Subcutaneous adipose tissue (tissue), 4 donors: ENCODE results near the gene HOXA11. TPM values are rescaled to one million over a fixed set of nuclear protein-coding genes. Genes with fewer than 3 reads are reported as not detected.

ENCODE experiments used
- small RNA-seq: library from RNA; depleted of rRNA; stranded (forward); fragments of <200 nt; gene quantifications from one replicate; pipeline ENCODE3, GENCODE V24; 2016
- total RNA-seq, 4 donors: library from RNA; depleted of rRNA; stranded (reverse); fragments of >200 nt; gene quantifications; one replicate each; pipeline ENCODE4 v1.1.0, GENCODE V29; 2016
- TF ChIP-seq, protein P1 (sequence below): fragments of 450-650 bp; IDR thresholded peaks from one replicate; pipeline ENCODE4 v1.5.1; 2016; ENCODE audit warnings: low read depth, mild to moderate bottlenecking, control low read depth, antibody characterized with exemption, moderate library complexity

Gene HOXA11
- total RNA-seq, 4 donors from 2014 or later = 1.8 to 4.1 (median 1.9) TPM

DNA sequence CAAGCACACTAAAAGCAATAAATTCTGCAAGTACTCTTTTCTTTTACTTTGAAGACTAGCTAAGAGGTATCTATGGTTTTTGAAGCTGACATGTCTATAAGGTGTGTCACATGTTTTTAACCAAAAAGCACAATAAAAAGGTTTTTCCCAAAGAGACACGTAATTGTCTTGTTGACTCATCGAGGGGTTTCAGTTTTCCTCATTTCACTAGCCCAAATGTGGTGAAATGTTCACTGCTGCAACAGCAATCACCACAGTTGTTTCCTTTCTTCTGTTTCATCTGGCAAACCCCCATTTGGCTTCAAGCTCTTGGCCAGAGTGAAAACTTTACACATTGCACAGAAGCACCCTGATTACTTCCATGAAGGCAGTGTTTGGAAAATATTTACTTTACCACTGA lies 50.6 kb downstream of the HOXA11 start:
- TF ChIP-seq, protein P1, sequence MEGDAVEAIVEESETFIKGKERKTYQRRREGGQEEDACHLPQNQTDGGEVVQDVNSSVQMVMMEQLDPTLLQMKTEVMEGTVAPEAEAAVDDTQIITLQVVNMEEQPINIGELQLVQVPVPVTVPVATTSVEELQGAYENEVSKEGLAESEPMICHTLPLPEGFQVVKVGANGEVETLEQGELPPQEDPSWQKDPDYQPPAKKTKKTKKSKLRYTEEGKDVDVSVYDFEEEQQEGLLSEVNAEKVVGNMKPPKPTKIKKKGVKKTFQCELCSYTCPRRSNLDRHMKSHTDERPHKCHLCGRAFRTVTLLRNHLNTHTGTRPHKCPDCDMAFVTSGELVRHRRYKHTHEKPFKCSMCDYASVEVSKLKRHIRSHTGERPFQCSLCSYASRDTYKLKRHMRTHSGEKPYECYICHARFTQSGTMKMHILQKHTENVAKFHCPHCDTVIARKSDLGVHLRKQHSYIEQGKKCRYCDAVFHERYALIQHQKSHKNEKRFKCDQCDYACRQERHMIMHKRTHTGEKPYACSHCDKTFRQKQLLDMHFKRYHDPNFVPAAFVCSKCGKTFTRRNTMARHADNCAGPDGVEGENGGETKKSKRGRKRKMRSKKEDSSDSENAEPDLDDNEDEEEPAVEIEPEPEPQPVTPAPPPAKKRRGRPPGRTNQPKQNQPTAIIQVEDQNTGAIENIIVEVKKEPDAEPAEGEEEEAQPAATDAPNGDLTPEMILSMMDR = no peak

GRCh38 chr7:27133409-27134231 lies 51.4 kb downstream of the HOXA11 start:
- TF ChIP-seq, protein P1 = no peak

DNA sequence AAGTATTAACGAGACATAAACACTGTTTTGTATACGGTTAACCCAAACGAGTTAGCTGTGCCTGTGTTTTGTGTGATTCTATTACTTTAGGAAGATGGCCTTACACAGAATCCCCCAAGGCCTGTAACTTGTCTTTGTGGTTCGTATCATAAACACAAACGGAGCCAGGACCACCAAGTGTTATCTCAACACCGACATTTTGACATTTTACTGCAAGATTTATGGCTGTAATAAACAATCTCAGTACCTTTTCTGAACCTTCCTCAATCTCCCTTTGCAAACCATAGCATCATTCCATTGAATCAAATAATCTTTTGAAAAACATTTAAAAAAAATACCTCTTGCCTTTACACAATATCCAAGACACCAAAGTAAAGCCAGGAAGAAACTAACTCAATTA lies 52.1 kb downstream of the HOXA11 start:
- TF ChIP-seq, protein P1 = no peak

GRCh38 chr7:27132214-27132613 lies 52.8 kb downstream of the HOXA11 start:
- TF ChIP-seq, protein P1 = no peak

DNA sequence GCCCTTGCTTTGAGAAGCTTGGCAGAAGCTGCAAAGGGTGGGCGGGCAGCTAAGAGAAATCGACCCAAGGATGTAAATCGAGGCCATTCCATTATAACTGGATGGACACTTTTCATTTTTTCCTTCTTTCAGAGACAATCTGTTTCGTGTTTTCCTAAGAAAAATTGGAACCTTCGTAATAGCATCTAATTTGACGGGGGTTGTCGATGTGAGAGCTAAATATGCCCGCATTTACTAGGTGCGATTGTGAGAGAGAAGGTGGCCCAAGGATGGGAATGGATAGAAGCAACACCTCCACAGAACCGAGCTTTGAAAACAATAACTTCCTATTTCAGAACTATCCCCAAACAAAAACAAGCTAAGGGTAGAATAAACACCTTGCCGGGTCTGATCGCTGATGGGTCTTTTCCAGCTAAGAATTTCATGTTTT lies 53.6 kb downstream of the HOXA11 start:
- TF ChIP-seq, protein P1 = no peak

Small RNAs within 50 kb of the gene (small RNA-seq; reads per million reads assigned to genes)
- not detected for gene AC004080.5
- gene RF02140 = not detected
- not detected for gene RF02141

Other genes starting within 250 kb of the HOXA11 start
- 1 to 10 TPM in 1 of 4 donors, under 1 TPM in 3; 0.33 to 1.5 (median 0.60) TPM for gene HOXA1, start 89.2 kb downstream of the HOXA11 start, total RNA-seq
- 1 to 10 TPM in 1 of 4 donors, under 1 TPM in 2, not detected in 1; 0.51 to 1.7 (median 0.88) TPM for gene HOXA2, start 82.5 kb downstream of the HOXA11 start, total RNA-seq
- gene HOXA4, start 54.5 kb downstream of the HOXA11 start, total RNA-seq = 1 to 10 TPM in 3 of 4 donors, not detected in 1; 1.2 to 2.4 (median 1.5) TPM
- gene HOXA5, start 41.6 kb downstream of the HOXA11 start, total RNA-seq = 1 to 10 TPM; 2.9 to 6.4 (median 4.7) TPM
- gene HOXA6, start 37.5 kb downstream of the HOXA11 start, total RNA-seq = 1 to 10 TPM; 1.3 to 5.3 (median 2.8) TPM
- 1 to 10 TPM; 3.4 to 3.9 (median 3.6) TPM for gene HOXA3, start 32.6 kb downstream of the HOXA11 start, total RNA-seq
- gene HOXA7, start 28.6 kb downstream of the HOXA11 start, total RNA-seq = 1 to 10 TPM; 2.8 to 4.3 (median 3.6) TPM
- 10 to 100 TPM in 1 of 4 donors, 1 to 10 TPM in 3; 5.4 to 10.9 (median 9.0) TPM for gene HOXA9, start 19.7 kb downstream of the HOXA11 start, total RNA-seq
- 10 to 100 TPM; 17.3 to 22.6 (median 20.9) TPM for gene HOXA10, start 10.9 kb downstream of the HOXA11 start, total RNA-seq
- gene HOXA13, start 14.9 kb upstream of the HOXA11 start, total RNA-seq = under 1 TPM in 3 of 4 donors, not detected in 1; 0.44 to 0.68 (median 0.65) TPM
- not detected for gene EVX1, start 57.6 kb upstream of the HOXA11 start, total RNA-seq